ENCODE results near the gene ANKRD42. TPM values are rescaled to one million over a fixed set of nuclear protein-coding genes. Genes with fewer than 3 reads are reported as not detected.

Gene ANKRD42
- polyA plus RNA-seq, 2 of the 4 experiments (the other 2 are of a cell fraction) = 9.1 to 13.2 TPM

DNA sequence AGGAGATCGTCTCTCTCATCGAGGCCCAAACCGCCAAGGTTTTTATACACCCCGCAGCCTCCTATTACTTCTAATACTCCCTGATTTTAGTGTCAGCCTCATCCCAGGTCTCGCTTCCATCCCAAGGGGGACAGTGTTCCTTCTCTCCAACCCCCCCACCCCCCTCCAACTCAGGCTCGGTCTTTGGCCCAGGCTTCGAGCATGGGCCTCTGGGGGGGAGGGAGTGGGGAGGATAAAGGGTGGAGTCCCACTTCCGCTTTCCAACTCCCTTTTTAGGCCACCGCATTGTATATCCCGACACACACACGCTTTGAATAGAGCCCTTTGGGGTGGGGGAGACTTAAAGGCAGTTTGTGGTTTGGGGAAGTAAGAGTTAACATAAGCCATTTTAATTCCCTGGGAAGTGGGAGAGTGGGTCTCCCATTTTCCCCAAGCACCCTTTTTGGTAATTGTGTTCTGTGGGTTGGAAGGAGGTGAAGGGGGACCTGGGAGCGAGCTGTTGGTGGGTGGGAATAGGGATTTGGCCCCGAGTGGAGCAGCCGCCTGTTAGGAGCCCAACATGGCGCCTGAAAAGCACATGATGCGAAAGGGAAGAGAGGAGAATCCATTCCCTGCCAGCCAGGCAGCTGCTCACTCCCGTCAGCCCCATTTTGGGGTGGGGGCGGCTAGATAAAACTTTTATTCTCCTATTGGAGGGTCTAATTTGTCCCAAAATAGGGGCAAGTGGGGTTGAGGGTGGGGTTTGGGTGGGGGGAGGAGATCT is 35.7 kb upstream of the ANKRD42 start:
- H3K4me1 ChIP-seq = peaks cover 30% of the 10 kb centered on the region
- ATAC-seq (peak; percentile 32 to 38), DNase-seq (ENCODE audit: low read depth in 1 of 2, low spot score in 1 of 2) (peak; percentile 51 to 61), FAIRE-seq (no peak)
- peak overlapping the region; percentile 97 for H3K4me3 ChIP-seq
- POLR2A ChIA-PET = interaction anchor here (0.6 to 2.8 kb wide), 24 partner anchors 10 to 291 kb away, joined by 3 to 44 read pairs (median 6); partner anchors contain the start of genes ANKRD42, CCDC90B, DDIAS and PRCP
- H3K9me3 ChIP-seq = no peaks in the 10 kb centered on the region
- TF ChIP-seq BHLHE40 (IDR thresholded peaks at IDR 0.05; ENCODE audit: low read depth, low read length) = no peak
- no peak for TF ChIP-seq KDM5A (IDR thresholded peaks at IDR 0.05)
- peak; percentile 37; the same call in 1 of the 2 replicates for TF ChIP-seq HOXA7 (CRISPR knock-in tag; IDR thresholded peaks at IDR 0.05)
- TF ChIP-seq RNF2 (IDR thresholded peaks at IDR 0.05; ENCODE audit: borderline replicate concordance, low read depth) = no peak
- no peak for TF ChIP-seq CHD4 (IDR thresholded peaks at IDR 0.05; ENCODE audit: borderline replicate concordance)
- TF ChIP-seq FOSB (CRISPR knock-in tag; IDR thresholded peaks at IDR 0.05) = 0 out of 2 replicates have a peak, but pooled peaks have one; percentile 18
- TF ChIP-seq ZFP36 (IDR thresholded peaks at IDR 0.05; ENCODE audit: borderline replicate concordance, partially characterized antibody) = no peak
- no peak for TF ChIP-seq JUNB (IDR thresholded peaks at IDR 0.05)
- no peak for TF ChIP-seq HOXB5 (CRISPR knock-in tag; IDR thresholded peaks at IDR 0.05)
- no peak for TF ChIP-seq POLR2A (IDR thresholded peaks at IDR 0.05; ENCODE audit: low read length)
- no peak for TF ChIP-seq CBX2 (IDR thresholded peaks at IDR 0.05; ENCODE audit: borderline replicate concordance, low read depth)
- TF ChIP-seq MYC (IDR thresholded peaks at IDR 0.05; ENCODE audit: borderline replicate concordance, low read length) = 0 out of 2 replicates have a peak, but pooled peaks have one; percentile 48
- TF ChIP-seq HDAC2 (IDR thresholded peaks at IDR 0.05) = no peak
- 0 out of 2 replicates have a peak, but pooled peaks have one; percentile 29 for TF ChIP-seq MAZ (IDR thresholded peaks at IDR 0.05; ENCODE audit: borderline replicate concordance, low read depth, low read length)
- TF ChIP-seq NPAS2 (CRISPR knock-in tag; IDR thresholded peaks at IDR 0.05; ENCODE audit: borderline replicate concordance) = no peak
- TF ChIP-seq ZSCAN20 (CRISPR knock-in tag; IDR thresholded peaks at IDR 0.05) = no peak
- TF ChIP-seq, protein P1, sequence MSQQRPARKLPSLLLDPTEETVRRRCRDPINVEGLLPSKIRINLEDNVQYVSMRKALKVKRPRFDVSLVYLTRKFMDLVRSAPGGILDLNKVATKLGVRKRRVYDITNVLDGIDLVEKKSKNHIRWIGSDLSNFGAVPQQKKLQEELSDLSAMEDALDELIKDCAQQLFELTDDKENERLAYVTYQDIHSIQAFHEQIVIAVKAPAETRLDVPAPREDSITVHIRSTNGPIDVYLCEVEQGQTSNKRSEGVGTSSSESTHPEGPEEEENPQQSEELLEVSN (IDR thresholded peaks at IDR 0.05; ENCODE audit: borderline replicate concordance, low read depth) = no peak
- TF ChIP-seq, protein P2, sequence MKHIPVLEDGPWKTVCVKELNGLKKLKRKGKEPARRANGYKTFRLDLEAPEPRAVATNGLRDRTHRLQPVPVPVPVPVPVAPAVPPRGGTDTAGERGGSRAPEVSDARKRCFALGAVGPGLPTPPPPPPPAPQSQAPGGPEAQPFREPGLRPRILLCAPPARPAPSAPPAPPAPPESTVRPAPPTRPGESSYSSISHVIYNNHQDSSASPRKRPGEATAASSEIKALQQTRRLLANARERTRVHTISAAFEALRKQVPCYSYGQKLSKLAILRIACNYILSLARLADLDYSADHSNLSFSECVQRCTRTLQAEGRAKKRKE (CRISPR knock-in tag; IDR thresholded peaks at IDR 0.05; ENCODE audit: low read depth) = no peak
- TF ChIP-seq, protein P3, sequence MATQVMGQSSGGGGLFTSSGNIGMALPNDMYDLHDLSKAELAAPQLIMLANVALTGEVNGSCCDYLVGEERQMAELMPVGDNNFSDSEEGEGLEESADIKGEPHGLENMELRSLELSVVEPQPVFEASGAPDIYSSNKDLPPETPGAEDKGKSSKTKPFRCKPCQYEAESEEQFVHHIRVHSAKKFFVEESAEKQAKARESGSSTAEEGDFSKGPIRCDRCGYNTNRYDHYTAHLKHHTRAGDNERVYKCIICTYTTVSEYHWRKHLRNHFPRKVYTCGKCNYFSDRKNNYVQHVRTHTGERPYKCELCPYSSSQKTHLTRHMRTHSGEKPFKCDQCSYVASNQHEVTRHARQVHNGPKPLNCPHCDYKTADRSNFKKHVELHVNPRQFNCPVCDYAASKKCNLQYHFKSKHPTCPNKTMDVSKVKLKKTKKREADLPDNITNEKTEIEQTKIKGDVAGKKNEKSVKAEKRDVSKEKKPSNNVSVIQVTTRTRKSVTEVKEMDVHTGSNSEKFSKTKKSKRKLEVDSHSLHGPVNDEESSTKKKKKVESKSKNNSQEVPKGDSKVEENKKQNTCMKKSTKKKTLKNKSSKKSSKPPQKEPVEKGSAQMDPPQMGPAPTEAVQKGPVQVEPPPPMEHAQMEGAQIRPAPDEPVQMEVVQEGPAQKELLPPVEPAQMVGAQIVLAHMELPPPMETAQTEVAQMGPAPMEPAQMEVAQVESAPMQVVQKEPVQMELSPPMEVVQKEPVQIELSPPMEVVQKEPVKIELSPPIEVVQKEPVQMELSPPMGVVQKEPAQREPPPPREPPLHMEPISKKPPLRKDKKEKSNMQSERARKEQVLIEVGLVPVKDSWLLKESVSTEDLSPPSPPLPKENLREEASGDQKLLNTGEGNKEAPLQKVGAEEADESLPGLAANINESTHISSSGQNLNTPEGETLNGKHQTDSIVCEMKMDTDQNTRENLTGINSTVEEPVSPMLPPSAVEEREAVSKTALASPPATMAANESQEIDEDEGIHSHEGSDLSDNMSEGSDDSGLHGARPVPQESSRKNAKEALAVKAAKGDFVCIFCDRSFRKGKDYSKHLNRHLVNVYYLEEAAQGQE (IDR thresholded peaks at IDR 0.05) = no peak
- no peak for TF ChIP-seq HOXB13 (CRISPR knock-in tag; IDR thresholded peaks at IDR 0.05; ENCODE audit: low read depth)
- TF ChIP-seq, protein P4, sequence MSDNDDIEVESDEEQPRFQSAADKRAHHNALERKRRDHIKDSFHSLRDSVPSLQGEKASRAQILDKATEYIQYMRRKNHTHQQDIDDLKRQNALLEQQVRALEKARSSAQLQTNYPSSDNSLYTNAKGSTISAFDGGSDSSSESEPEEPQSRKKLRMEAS (IDR thresholded peaks at IDR 0.05) = peak; percentile 83
- TF ChIP-seq RAD21 (conservative IDR thresholded peaks at IDR 0.05 in 1 of 2, IDR thresholded peaks at IDR 0.05 in 1 of 2) = no peak
- TF ChIP-seq TFCP2L1 (CRISPR knock-in tag; IDR thresholded peaks at IDR 0.05) = no peak
- TF ChIP-seq JUN (IDR thresholded peaks at IDR 0.05) = peak in 1 of 2 experiments; percentile 8; a peak in 3 of 5 replicates
- TF ChIP-seq CBX8 (IDR thresholded peaks at IDR 0.05) = no peak
- TF ChIP-seq, protein P5, sequence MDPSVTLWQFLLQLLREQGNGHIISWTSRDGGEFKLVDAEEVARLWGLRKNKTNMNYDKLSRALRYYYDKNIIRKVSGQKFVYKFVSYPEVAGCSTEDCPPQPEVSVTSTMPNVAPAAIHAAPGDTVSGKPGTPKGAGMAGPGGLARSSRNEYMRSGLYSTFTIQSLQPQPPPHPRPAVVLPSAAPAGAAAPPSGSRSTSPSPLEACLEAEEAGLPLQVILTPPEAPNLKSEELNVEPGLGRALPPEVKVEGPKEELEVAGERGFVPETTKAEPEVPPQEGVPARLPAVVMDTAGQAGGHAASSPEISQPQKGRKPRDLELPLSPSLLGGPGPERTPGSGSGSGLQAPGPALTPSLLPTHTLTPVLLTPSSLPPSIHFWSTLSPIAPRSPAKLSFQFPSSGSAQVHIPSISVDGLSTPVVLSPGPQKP (IDR thresholded peaks at IDR 0.05; ENCODE audit: low read depth, low read length) = no peak
- under 1% methylated on average over 17 of the region's 18 CpGs for WGBS (ENCODE audit: missing lambda C conversion rate)
- CTCF ChIA-PET = interaction anchor here (1.0 kb wide), 1 partner anchor 23 kb away, joined by 3 read pairs; no protein-coding TSS in a partner anchor
- peak overlapping the region; percentile 99 for H3K4me2 ChIP-seq
- H3K27ac ChIP-seq = peak overlapping the region; percentile 94 to 99

Measured in A549 (cell line).